BJ (cell line): ENCODE data around the gene THOC5. TPM values are rescaled to one million over a fixed set of nuclear protein-coding genes. Genes with fewer than 3 reads are reported as not detected.

Experiments used
- CTCF ChIA-PET: fragments of 350-600 bp; formaldehyde crosslinking; extraction: SDS; loops from one replicate; lab custom pipeline; 2021; ENCODE audit warnings: antibody characterized with exemption, inconsistent platforms; lab: Yijun Ruan, JAX
- POLR2A ChIA-PET: fragments of 300-600 bp; sonication (Branson Sonifier 250); formaldehyde crosslinking; extraction: SDS; loops from one replicate; lab custom pipeline; 2021; ENCODE audit warnings: antibody characterized with exemption; lab: Charles Lee
- DNase-seq: peaks from one replicate; pipeline ENCODE4 v3.0.0-alpha.2; 2011; ENCODE audit warnings: low read depth
- H3K27me3 ChIP-seq: 2 replicates; pipeline ENCODE4 v1.6.0; 2011; ENCODE audit warnings: low read length; ENCODE audit not compliant: control insufficient read depth, insufficient read depth
- H3K36me3 ChIP-seq: 2 replicates; pipeline ENCODE4 v1.5.1; 2011; ENCODE audit warnings: low read length; ENCODE audit not compliant: control insufficient read depth, insufficient read depth
- H3K4me3 ChIP-seq: 2 replicates; pipeline ENCODE4 v1.5.1; 2011; ENCODE audit warnings: low read depth, mild to moderate bottlenecking, control low read depth, low read length
- CTCF ChIP-seq: IDR thresholded peaks from 2 replicates; pipeline ENCODE4 v1.5.1; 2011; ENCODE audit warnings: low read depth, mild to moderate bottlenecking, control low read depth, inconsistent platforms, low read length, moderate library complexity; ENCODE audit not compliant: insufficient read depth
- polyA plus RNA-seq: library from polyadenylated mRNA; depleted of rRNA; stranded (reverse); fragments of >200 nt; gene quantifications from 2 replicates; pipeline ENCODE4 v1.2.3, GENCODE V29; 2011

THOC5 gene
- polyA plus RNA-seq, 1 experiment, result 119 TPM

- Histone ChIP-seq H3K36me3 (no peaks in the 10 kb centered on the region), H3K27me3 (peaks cover 42% of the 10 kb centered on the region), H3K4me3 (peak overlapping the region; percentile 18)
- no peak for TF ChIP-seq CTCF
- ChIA-PET POLR2A (no interaction called here), CTCF (interaction anchor here (0.8 kb wide), 1 partner anchor 12 kb away, joined by 3 read pairs; no protein-coding TSS in a partner anchor)
- DNase-seq, result no peak
Measured at GRCh38 chr22:29480512-29481264, 72.9 kb downstream of the THOC5 start.

GRCh38 chr22:29480262-29480511 lies 73.4 kb downstream of the THOC5 start:
- Histone ChIP-seq H3K36me3 (no peaks in the 10 kb centered on the region), H3K4me3 (peak overlapping the region; percentile 18), H3K27me3 (peaks cover 42% of the 10 kb centered on the region)
- ChIA-PET POLR2A (no interaction called here), CTCF (no interaction called here)
- no peak for TF ChIP-seq CTCF
- no peak for DNase-seq

GRCh38 chr22:29479417-29480261 lies 73.9 kb downstream of the THOC5 start, which contains the start of gene NEFH:
NEFH (plus strand) TSS chr22:29480218; CDS start chr22:29480263, 45 bp downstream.
- ChIA-PET CTCF (interaction anchor here (0.9 kb wide), 1 partner anchor 9 kb away, joined by 4 read pairs; no protein-coding TSS in a partner anchor), POLR2A (no interaction called here)
- no peak for TF ChIP-seq CTCF
- H3K36me3 ChIP-seq, result no peaks in the 10 kb centered on the region
- DNase-seq, result no peak
- H3K4me3 ChIP-seq, result peak within 1 kb of the TSS; percentile 18
- H3K27me3 ChIP-seq, result peaks cover 42% of the 10 kb centered on the region

GRCh38 chr22:29478326-29479276 lies 75.0 kb downstream of the THOC5 start:
- Histone ChIP-seq H3K36me3 (no peaks in the 10 kb centered on the region), H3K27me3 (peaks cover 42% of the 10 kb centered on the region), H3K4me3 (no peak overlapping the region)
- POLR2A ChIA-PET, result no interaction called here
- CTCF ChIA-PET, result interaction anchor here (0.9 kb wide), 1 partner anchor 8 kb away, joined by 4 read pairs; no protein-coding TSS in a partner anchor
- DNase-seq, result no peak
- no peak for TF ChIP-seq CTCF
